Ovary (tissue), 3 donors: Measurements from ENCODE around the gene OGDHL.

Experiments used
- CTCF ChIP-seq, 3 donors: fragments of 450-650 bp in 2 of 3; fragments of 200-600 bp in 1 of 3; IDR thresholded peaks; one replicate each; pipeline versions ENCODE4 v1.5.1 to v1.8.0; 2016 to 2022; ENCODE audit warnings: antibody characterized with exemption in 3 of 3, mild to moderate bottlenecking in 1 of 3
- EP300 ChIP-seq: sonication (generic); formaldehyde crosslinking; IDR thresholded peaks from one replicate; pipeline ENCODE4 v1.6.1; 2017; ENCODE audit warnings: antibody characterized with exemption
- donor health status: DM: no; HTN: no; CAD: no.

- TF ChIP-seq CTCF (IDR thresholded peaks at IDR 0.05) (no peak), EP300 (no peak)
Observed at GRCh38 chr10:49749144-49749543, 13.0 kb downstream of the OGDHL start.
